CD14-positive monocyte (primary cell): ENCODE measurements around the gene MRPS11. TPM values are rescaled to one million over a fixed set of nuclear protein-coding genes. Genes with fewer than 3 reads are reported as not detected.
A peak's percentile ranks its signal among the peaks of the same experiment; 100 is the strongest.

Source experiments
- DNase-seq, 3 donors: peaks; one replicate each; pipeline ENCODE4 v3.0.0-alpha.2; 2011 to 2022
- H2AFZ ChIP-seq: 2 replicates; pipeline ENCODE4 v1.6.0; 2012; ENCODE audit warnings: mild to moderate bottlenecking, low read depth, low read length, inconsistent platforms; ENCODE audit not compliant: insufficient read depth, poor library complexity, severe bottlenecking
- H3K27ac ChIP-seq, 2 donors: 1 replicate in 1 of 2; 2 replicates in 1 of 2; pipeline ENCODE4 v1.5.1; 2012 to 2013; ENCODE audit warnings: low read length in 2 of 2, control low read depth in 1 of 2, inconsistent platforms in 1 of 2, low read depth in 1 of 2, mild to moderate bottlenecking in 1 of 2
- H3K27me3 ChIP-seq, 2 donors: one replicate each; pipeline versions ENCODE4 v1.6.0 to v1.6.1; 2011 to 2013; ENCODE audit warnings: low read length in 2 of 2; ENCODE audit not compliant: control insufficient read depth in 2 of 2, insufficient read depth in 2 of 2
- H3K36me3 ChIP-seq, 2 donors: replicated peaks in 1 of 2; 1 replicate in 1 of 2; 2 replicates in 1 of 2; pipeline versions ENCODE4 v1.5.1 to v1.6.1; 2012 to 2013; ENCODE audit warnings: low read length in 2 of 2, control low read depth in 1 of 2, inconsistent platforms in 1 of 2, mild to moderate bottlenecking in 1 of 2; ENCODE audit not compliant: insufficient read depth in 2 of 2, control insufficient read depth in 1 of 2
- H3K4me1 ChIP-seq, 2 donors: 1 replicate in 1 of 2; 2 replicates in 1 of 2; pipeline versions ENCODE4 v1.5.1 to v1.6.1; 2012 to 2013; ENCODE audit warnings: low read length in 2 of 2, control low read depth in 1 of 2, inconsistent platforms in 1 of 2, mild to moderate bottlenecking in 1 of 2, moderate library complexity in 1 of 2; ENCODE audit not compliant: insufficient read depth in 2 of 2, control insufficient read depth in 1 of 2
- H3K4me2 ChIP-seq: replicated peaks from 2 replicates; pipeline ENCODE3; 2012; ENCODE audit warnings: low read length, moderate library complexity, mild to moderate bottlenecking; ENCODE audit not compliant: poor library complexity, severe bottlenecking; ENCODE audit errors: extremely low read depth
- H3K4me3 ChIP-seq, 3 experiments: fragments of 200-600 bp in 1 of 3; sonication (generic) in 1 of 3; replicated peaks in 1 of 3; 1 replicate in 2 of 3; 2 replicates in 1 of 3; pipeline ENCODE4 v1.5.1; 2011 to 2013; ENCODE audit warnings: low read length in 3 of 3, mild to moderate bottlenecking in 3 of 3, control low read depth in 2 of 3, low read depth in 2 of 3, inconsistent platforms in 1 of 3, moderate library complexity in 1 of 3
- H3K79me2 ChIP-seq: 2 replicates; pipeline ENCODE4 v1.6.0; 2012; ENCODE audit warnings: mild to moderate bottlenecking, control low read depth, inconsistent platforms, low read length, moderate library complexity; ENCODE audit not compliant: insufficient read depth
- H3K9ac ChIP-seq: 2 replicates; pipeline ENCODE4 v1.6.0; 2017; ENCODE audit warnings: low read length, mild to moderate bottlenecking; ENCODE audit not compliant: insufficient read depth, poor library complexity, severe bottlenecking
- H3K9me3 ChIP-seq, 2 donors: replicated peaks in 1 of 2; 1 replicate in 1 of 2; 2 replicates in 1 of 2; pipeline versions ENCODE4 v1.5.1 to v1.6.1; 2012 to 2013; ENCODE audit warnings: low read length in 2 of 2, control low read depth in 1 of 2; ENCODE audit not compliant: control insufficient read depth in 1 of 2, insufficient read depth in 1 of 2
- H4K20me1 ChIP-seq: 2 replicates; pipeline ENCODE4 v1.6.0; 2012; ENCODE audit warnings: mild to moderate bottlenecking, low read length, control low read depth, moderate library complexity; ENCODE audit not compliant: insufficient read depth
- H3K27ac Mint-ChIP-seq, 7 donors: one replicate each; pipeline ENCODE4 v1.8.0; 2020; ENCODE audit warnings: mild to moderate bottlenecking in 7 of 7, mixed read lengths in 7 of 7, moderate library complexity in 6 of 7, inconsistent platforms in 2 of 7
- H3K27me3 Mint-ChIP-seq, 3 donors: one replicate each; pipeline ENCODE4 v1.8.0; 2021 to 2022; ENCODE audit warnings: low read depth in 3 of 3, mild to moderate bottlenecking in 3 of 3, mixed read lengths in 3 of 3, moderate library complexity in 3 of 3, inconsistent platforms in 1 of 3
- H3K36me3 Mint-ChIP-seq, 2 donors: one replicate each; pipeline ENCODE4 v1.8.0; 2020; ENCODE audit warnings: mixed read lengths in 2 of 2, inconsistent platforms in 1 of 2, mild to moderate bottlenecking in 1 of 2
- H3K4me1 Mint-ChIP-seq: one replicate; pipeline ENCODE4 v1.8.0; 2020; ENCODE audit warnings: mild to moderate bottlenecking, mixed read lengths
- H3K4me3 Mint-ChIP-seq, 2 donors: one replicate each; pipeline ENCODE4 v1.8.0; 2020; ENCODE audit warnings: mild to moderate bottlenecking in 2 of 2, mixed read lengths in 2 of 2, moderate library complexity in 1 of 2
- H3K9me3 Mint-ChIP-seq, 7 donors: one replicate each; pipeline ENCODE4 v1.8.0; 2020 to 2022; ENCODE audit warnings: mixed read lengths in 7 of 7, mild to moderate bottlenecking in 6 of 7, moderate library complexity in 6 of 7, inconsistent platforms in 2 of 7
- WGBS: methylation state at CpG from one replicate; pipeline ENCODE4 v1.1.5; 2013; ENCODE audit warnings: missing lambda C conversion rate; ENCODE audit not compliant: insufficient coverage; 5-methylcytosine and 5-hydroxymethylcytosine counted together
- intact Hi-C, 2 donors: fragments of 100-400 bp; cut with micrococcal nuclease; formaldehyde crosslinking; loops; one replicate each; pipeline versions ENCODE4 v1.15.0 to v1.15.1; 2023
- polyA plus RNA-seq, 3 donors: library from polyadenylated mRNA; depleted of rRNA in 1 of 3; unstranded in 2 of 3; stranded (reverse) in 1 of 3; fragments of 300-500 nt in 2 of 3; fragments of >200 nt in 1 of 3; fragmentation: Illumina TruSeq in 2 of 3; gene quantifications; 1 replicate in 2 of 3; 2 replicates in 1 of 3; pipeline ENCODE4 v1.2.3, GENCODE V29; 2012 to 2021
- TF ChIP-seq, protein P1 (sequence below): fragments of 200-600 bp; IDR thresholded peaks from one replicate; pipeline ENCODE4 v1.8.0; 2022; ENCODE audit warnings: antibody characterized with exemption, mild to moderate bottlenecking

The MRPS11 gene
- polyA plus RNA-seq, 3 donors: 31.1 to 70.2 (median 65.2) TPM

DNA sequence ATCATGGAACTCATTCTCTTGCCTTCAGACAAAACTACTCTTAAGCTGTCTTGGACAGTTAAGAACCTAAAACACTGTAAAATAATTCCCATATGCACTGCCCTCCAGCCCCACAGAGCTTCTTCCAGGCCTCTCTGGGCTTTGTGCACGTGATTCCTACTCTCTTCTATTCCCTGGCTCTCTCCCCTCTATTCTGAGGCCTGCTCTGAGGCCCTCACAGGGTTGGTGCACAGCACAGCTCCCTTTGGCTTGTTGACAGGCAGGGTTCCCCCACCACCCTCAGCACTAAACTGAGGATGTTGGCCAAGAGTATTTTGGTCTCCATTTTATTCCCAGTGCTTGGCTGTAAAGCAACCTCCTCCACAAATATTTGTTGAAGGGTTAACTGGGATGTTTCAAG is 13.9 kb upstream of the MRPS11 start:
- H4K20me1 ChIP-seq: no peaks in the 10 kb centered on the region
- H3K27ac Mint-ChIP-seq: no peak overlapping the region
- intact Hi-C loops: no loop called here

DNA sequence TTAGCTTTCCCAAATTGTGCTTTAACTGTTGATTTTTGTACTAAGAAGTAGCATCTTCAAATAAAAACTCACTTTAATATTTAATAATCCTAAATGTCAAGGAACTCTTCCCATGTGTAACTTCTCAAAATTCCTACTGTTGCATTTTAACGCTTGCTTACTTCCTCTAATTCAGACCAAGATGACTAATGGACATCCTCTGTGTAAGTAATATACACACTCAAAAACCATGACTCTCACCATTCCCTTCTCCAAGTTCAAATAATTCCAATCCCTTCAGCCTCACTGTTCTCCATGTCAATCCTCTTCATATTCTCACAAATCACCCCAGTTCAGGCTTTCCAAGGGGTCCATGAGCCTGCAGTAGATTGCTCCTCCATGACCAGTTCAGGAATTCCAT is 13.3 kb upstream of the MRPS11 start:
- peak in 2 of 3 donors; percentile 3 to 50 for DNase-seq
- no peak overlapping the region for H3K4me2 ChIP-seq
- H3K4me1 ChIP-seq: peaks cover 4 to 12% of the 10 kb centered on the region in 2 donors
- no peak overlapping the region for H3K27ac ChIP-seq
- H3K4me3 ChIP-seq: no peak overlapping the region
- H4K20me1 ChIP-seq: no peaks in the 10 kb centered on the region
- no peak overlapping the region for H3K9ac ChIP-seq
- H3K36me3 ChIP-seq: peaks cover 9 to 21% of the 10 kb centered on the region in 2 donors
- no peaks in the 10 kb centered on the region for H3K79me2 ChIP-seq
- H3K27me3 ChIP-seq: no peaks in the 10 kb centered on the region
- H3K9me3 ChIP-seq: no peaks in the 10 kb centered on the region
- TF ChIP-seq, protein P1, sequence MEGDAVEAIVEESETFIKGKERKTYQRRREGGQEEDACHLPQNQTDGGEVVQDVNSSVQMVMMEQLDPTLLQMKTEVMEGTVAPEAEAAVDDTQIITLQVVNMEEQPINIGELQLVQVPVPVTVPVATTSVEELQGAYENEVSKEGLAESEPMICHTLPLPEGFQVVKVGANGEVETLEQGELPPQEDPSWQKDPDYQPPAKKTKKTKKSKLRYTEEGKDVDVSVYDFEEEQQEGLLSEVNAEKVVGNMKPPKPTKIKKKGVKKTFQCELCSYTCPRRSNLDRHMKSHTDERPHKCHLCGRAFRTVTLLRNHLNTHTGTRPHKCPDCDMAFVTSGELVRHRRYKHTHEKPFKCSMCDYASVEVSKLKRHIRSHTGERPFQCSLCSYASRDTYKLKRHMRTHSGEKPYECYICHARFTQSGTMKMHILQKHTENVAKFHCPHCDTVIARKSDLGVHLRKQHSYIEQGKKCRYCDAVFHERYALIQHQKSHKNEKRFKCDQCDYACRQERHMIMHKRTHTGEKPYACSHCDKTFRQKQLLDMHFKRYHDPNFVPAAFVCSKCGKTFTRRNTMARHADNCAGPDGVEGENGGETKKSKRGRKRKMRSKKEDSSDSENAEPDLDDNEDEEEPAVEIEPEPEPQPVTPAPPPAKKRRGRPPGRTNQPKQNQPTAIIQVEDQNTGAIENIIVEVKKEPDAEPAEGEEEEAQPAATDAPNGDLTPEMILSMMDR: no peak
- 0% methylated on average over 1 of the region's 1 CpG for WGBS
- Mint-ChIP-seq H3K4me3 (peak overlapping the region in 1 of 2 donors; percentile 3), H3K9me3 (no peaks in the 10 kb centered on the region), H3K27ac (peak overlapping the region in 1 of 7 donors; percentile 3), H3K36me3 (peaks cover 16 to 17% of the 10 kb centered on the region in 2 donors), H3K4me1 (peaks cover 15% of the 10 kb centered on the region), H3K27me3 (peaks cover 0 to 2% (median 2%) of the 10 kb centered on the region in 3 donors)
- H2AFZ ChIP-seq: no peak overlapping the region
- intact Hi-C loops: no loop called here

More for the DNA sequence above, 13.9 kb upstream of the MRPS11 start:
- WGBS: 80% methylated on average over 1 of the region's 1 CpG
- Mint-ChIP-seq H3K27me3 (peaks cover 0 to 2% (median 2%) of the 10 kb centered on the region in 3 donors), H3K9me3 (no peaks in the 10 kb centered on the region), H3K4me1 (peaks cover 15% of the 10 kb centered on the region), H3K36me3 (peaks cover 10 to 11% of the 10 kb centered on the region in 2 donors), H3K4me3 (no peak overlapping the region)
- no peak overlapping the region for H3K9ac ChIP-seq
- no peaks in the 10 kb centered on the region for H3K79me2 ChIP-seq
- H3K4me1 ChIP-seq: peaks cover 4 to 12% of the 10 kb centered on the region in 2 donors
- TF ChIP-seq, protein P1: no peak
- H3K9me3 ChIP-seq: no peaks in the 10 kb centered on the region
- no peaks in the 10 kb centered on the region for H3K27me3 ChIP-seq
- H3K36me3 ChIP-seq: peaks cover 3 to 15% of the 10 kb centered on the region in 2 donors
- DNase-seq: no peak
- H2AFZ ChIP-seq: no peak overlapping the region
- H3K4me3 ChIP-seq: no peak overlapping the region
- no peak overlapping the region for H3K4me2 ChIP-seq
- H3K27ac ChIP-seq: no peak overlapping the region
